Adrenal gland (tissue), 12 donors: ENCODE data around the gene MAP3K19. TPM values are rescaled to one million over a fixed set of nuclear protein-coding genes. Genes with fewer than 3 reads are reported as not detected.

Experiments used
- DNase-seq, 7 donors: peaks; one replicate each; pipeline ENCODE4 v3.0.0-alpha.2; 2019 to 2020
- H3K27ac ChIP-seq, 5 donors: fragments of 200-600 bp; sonication (generic) in 4 of 5; 1 replicate in 3 of 5; 2 replicates in 2 of 5; pipeline versions ENCODE4 v1.5.1 to v1.8.0; 2016 to 2020; ENCODE audit warnings: mild to moderate bottlenecking in 1 of 5
- H3K27me3 ChIP-seq: fragments of 200-600 bp; 2 replicates; pipeline ENCODE4 v1.8.0; 2021
- H3K36me3 ChIP-seq, 2 donors: fragments of 200-600 bp; replicated peaks in 1 of 2; 1 replicate in 1 of 2; 2 replicates in 1 of 2; pipeline versions ENCODE4 v1.5.1 to v1.8.0; 2018 to 2022
- H3K4me1 ChIP-seq, 2 donors: fragments of 200-600 bp; replicated peaks in 1 of 2; 1 replicate in 1 of 2; 2 replicates in 1 of 2; pipeline versions ENCODE4 v1.5.1 to v1.8.0; 2018 to 2021
- H3K4me3 ChIP-seq, 4 donors: fragments of 200-600 bp; sonication (generic) in 3 of 4; one replicate each; pipeline ENCODE4 v1.5.1; 2016 to 2018
- H3K9me3 ChIP-seq, 3 donors: fragments of 200-600 bp; sonication (generic) in 1 of 3; replicated peaks in 1 of 3; 1 replicate in 2 of 3; 2 replicates in 1 of 3; pipeline versions ENCODE4 v1.5.1 to v1.8.0; 2016 to 2021
- POLR2A ChIP-seq, 2 donors: fragments of 450-650 bp; IDR thresholded peaks; one replicate each; pipeline ENCODE4 v1.6.1; 2017; ENCODE audit warnings: antibody characterized with exemption in 2 of 2, mild to moderate bottlenecking in 2 of 2, moderate library complexity in 1 of 2
- WGBS, 4 donors: extraction: QIAGEN DNeasy Blood & Tissue Kit in 2 of 4; methylation state at CpG; one replicate each; pipeline versions ENCODE4 v1.1.5 to v1.1.7; 2013 to 2017; 5-methylcytosine and 5-hydroxymethylcytosine counted together
- intact Hi-C, 2 donors: fragments of 100-400 bp; cut with DNase I; formaldehyde crosslinking; loops; one replicate each; pipeline versions ENCODE4 v1.14.1 to v1.15.0; 2022 to 2023
- polyA plus RNA-seq, 3 donors: library from polyadenylated mRNA; stranded (reverse); fragments of 200-250 nt in 2 of 3; fragments of 350-450 nt in 1 of 3; fragmentation: Illumina TruSeq in 1 of 3; extraction: RNeasy Lipid Tissue Mini Kit (QIAGEN cat#74804) in 1 of 3; gene quantifications; one replicate each; pipeline ENCODE4 v1.2.3, GENCODE V29; 2013 to 2014
- total RNA-seq, 9 donors: library from RNA; depleted of rRNA in 4 of 9; stranded (reverse); fragments of >200 nt in 4 of 9; fragments of 120-200 nt in 1 of 9; fragmentation: NEBNext Ultra II Directional in 1 of 9; extraction: Animal tissue kit (Norgen Biotek cat#: 25700) in 1 of 9; gene quantifications; one replicate each; pipeline versions ENCODE4 v1.1.0 to v1.2.4, GENCODE V29; 2013 to 2023
- TF ChIP-seq, protein P1 (sequence below), 6 experiments: fragments of 450-650 bp in 4 of 6; fragments of 200-600 bp in 2 of 6; sonication (generic) in 1 of 6; IDR thresholded peaks; 1 replicate in 5 of 6; 2 replicates in 1 of 6; pipeline versions ENCODE4 v1.5.1 to v1.8.0; 2016 to 2021; ENCODE audit warnings: antibody characterized with exemption in 6 of 6, mild to moderate bottlenecking in 2 of 6, moderate library complexity in 1 of 6
- donor health status: healthy with polysubstance abuse.
- donor health status: Bipolar disorder and iron deficiency.
- donor health status: DM: yes; HTN: yes; CAD: no.
- donor health status: DM: no; HTN: no; CAD: no.
- donor health status: DM: no; HTN: no; CAD: no.
- donor health status: DM: yes; HTN: yes; CAD: no.

The MAP3K19 gene
- total and polyA plus RNA-seq, 12 donors, result not detected

DNA sequence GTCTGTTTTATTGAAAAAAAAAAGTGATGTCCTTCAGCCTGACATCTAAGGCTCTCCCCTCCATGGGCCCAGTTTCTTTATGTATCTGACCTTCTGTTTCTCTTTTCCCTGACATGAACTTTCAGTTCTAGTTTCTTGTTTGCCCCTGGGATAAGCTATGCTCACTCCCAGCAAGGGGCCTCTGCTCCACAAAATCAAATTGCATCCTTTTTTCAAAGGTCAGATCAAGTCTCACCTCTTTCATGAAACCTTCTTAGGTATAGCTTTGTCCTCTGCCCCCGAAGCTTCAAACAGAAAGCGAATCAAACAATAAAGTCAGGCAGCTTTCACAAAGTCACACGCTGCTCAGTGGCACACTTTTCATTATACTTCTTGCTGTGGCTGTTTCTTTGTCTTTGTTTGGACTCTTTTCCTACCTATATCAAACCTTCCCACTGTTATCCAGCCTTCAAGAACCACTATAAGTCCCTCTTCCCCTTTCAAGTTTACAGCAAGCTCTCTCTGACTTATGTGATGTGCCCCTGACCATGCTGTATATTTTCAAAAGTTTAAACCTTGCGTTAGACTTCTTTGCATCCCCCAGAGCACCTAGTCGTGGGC lies 23.3 kb downstream of the MAP3K19 start:
- TF ChIP-seq, protein P1, sequence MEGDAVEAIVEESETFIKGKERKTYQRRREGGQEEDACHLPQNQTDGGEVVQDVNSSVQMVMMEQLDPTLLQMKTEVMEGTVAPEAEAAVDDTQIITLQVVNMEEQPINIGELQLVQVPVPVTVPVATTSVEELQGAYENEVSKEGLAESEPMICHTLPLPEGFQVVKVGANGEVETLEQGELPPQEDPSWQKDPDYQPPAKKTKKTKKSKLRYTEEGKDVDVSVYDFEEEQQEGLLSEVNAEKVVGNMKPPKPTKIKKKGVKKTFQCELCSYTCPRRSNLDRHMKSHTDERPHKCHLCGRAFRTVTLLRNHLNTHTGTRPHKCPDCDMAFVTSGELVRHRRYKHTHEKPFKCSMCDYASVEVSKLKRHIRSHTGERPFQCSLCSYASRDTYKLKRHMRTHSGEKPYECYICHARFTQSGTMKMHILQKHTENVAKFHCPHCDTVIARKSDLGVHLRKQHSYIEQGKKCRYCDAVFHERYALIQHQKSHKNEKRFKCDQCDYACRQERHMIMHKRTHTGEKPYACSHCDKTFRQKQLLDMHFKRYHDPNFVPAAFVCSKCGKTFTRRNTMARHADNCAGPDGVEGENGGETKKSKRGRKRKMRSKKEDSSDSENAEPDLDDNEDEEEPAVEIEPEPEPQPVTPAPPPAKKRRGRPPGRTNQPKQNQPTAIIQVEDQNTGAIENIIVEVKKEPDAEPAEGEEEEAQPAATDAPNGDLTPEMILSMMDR (IDR thresholded peaks at IDR 0.05), result no peak
- TF ChIP-seq POLR2A (IDR thresholded peaks at IDR 0.05), result no peak
- WGBS, 4 donors, result 88 to 95% (median 90%) methylated on average over 5 of the region's 5 CpGs
- H3K4me3 ChIP-seq, result no peak overlapping the region

DNA sequence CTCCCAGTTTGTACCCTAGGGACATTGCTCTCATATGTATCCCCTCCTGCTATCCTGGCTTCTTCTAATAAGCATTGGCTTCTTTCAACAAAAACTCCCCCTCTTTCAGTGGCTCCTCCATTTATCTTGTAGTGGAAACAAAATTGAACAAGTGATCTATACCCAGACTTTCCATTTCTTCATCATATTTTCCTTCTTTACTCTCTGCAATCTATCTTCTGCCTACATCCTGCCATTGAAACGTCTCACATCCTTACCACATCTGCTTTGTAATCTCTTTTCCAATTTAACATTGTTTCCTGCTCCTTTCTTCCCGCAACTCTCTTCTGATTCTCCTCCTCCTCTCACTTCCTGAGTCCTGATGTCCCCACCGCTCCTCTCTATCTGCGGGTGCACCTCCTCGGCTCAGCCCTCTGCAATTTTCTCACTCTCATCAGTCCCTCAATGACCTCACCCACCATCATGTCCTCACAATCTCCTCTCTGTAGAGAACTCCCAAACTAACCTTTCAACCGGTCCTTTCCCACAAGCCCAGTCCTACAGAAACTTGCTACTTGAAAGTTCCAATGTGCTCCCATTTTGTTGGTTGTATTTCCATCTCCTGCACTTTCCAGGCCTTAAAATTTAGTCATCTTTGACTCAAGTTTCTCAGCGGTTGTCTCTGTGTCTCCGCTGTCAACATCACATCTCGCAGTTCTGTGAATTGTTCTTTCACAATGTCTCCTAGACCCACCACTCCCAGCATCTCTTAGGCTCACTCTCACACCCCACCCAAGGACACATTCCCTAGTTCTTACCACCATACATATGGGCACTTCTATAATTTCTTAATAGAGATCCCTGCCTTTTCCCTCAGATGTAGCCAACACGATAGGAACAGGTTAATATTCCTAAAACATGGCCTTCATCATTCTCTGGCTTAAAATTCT lies 24.0 kb downstream of the MAP3K19 start:
- intact Hi-C loops, result no loop called here
- no peaks in the 10 kb centered on the region for H3K9me3 ChIP-seq
- no peak overlapping the region for H3K4me3 ChIP-seq
- no peak overlapping the region for H3K27ac ChIP-seq
- H3K4me1 ChIP-seq, result no peaks in the 10 kb centered on the region
- WGBS, 4 donors, result 86 to 90% (median 88%) methylated on average over 10 of the region's 10 CpGs
- DNase-seq, result no peak
- no peaks in the 10 kb centered on the region for H3K36me3 ChIP-seq
- TF ChIP-seq POLR2A (IDR thresholded peaks at IDR 0.05), result no peak
- TF ChIP-seq, protein P1 (IDR thresholded peaks at IDR 0.05), result no peak
- H3K27me3 ChIP-seq, result no peaks in the 10 kb centered on the region

More for the DNA sequence above, 23.3 kb downstream of the MAP3K19 start:
- Histone ChIP-seq H3K27ac (no peak overlapping the region), H3K36me3 (no peaks in the 10 kb centered on the region), H3K27me3 (no peaks in the 10 kb centered on the region), H3K4me1 (no peaks in the 10 kb centered on the region), H3K9me3 (no peaks in the 10 kb centered on the region)
- intact Hi-C loops, result no loop called here
- no peak for DNase-seq

DNA sequence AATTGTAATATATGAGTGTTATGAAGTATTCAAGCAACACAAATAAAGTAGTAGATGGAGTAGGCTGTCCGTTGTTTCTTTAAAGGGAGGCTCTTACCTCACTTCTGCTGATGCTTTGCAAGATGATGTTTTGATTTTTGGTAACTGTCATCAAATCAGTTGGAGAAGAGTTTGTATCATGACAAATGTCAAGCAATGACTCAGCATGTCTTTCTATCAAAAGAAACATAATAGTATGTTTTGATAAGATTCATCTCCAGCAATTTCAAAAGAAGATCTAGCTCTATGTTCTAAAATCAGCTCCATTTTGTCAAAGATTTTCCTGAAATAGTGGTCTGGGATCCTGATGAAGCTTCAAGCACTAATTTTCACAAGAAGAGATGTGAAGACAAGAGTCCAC lies 25.6 kb downstream of the MAP3K19 start:
- H3K27ac ChIP-seq, result no peak overlapping the region
- no peaks in the 10 kb centered on the region for H3K36me3 ChIP-seq
- no peaks in the 10 kb centered on the region for H3K27me3 ChIP-seq
- no peak for DNase-seq
- intact Hi-C loops, result no loop called here
- no peak overlapping the region for H3K4me3 ChIP-seq
- no peak for TF ChIP-seq POLR2A (IDR thresholded peaks at IDR 0.05)
- TF ChIP-seq, protein P1 (IDR thresholded peaks at IDR 0.05), result no peak
- WGBS, 4 donors, result 79 to 92% (median 88%) methylated on average over 1 of the region's 1 CpG
- H3K4me1 ChIP-seq, result no peaks in the 10 kb centered on the region
- H3K9me3 ChIP-seq, result no peaks in the 10 kb centered on the region

DNA sequence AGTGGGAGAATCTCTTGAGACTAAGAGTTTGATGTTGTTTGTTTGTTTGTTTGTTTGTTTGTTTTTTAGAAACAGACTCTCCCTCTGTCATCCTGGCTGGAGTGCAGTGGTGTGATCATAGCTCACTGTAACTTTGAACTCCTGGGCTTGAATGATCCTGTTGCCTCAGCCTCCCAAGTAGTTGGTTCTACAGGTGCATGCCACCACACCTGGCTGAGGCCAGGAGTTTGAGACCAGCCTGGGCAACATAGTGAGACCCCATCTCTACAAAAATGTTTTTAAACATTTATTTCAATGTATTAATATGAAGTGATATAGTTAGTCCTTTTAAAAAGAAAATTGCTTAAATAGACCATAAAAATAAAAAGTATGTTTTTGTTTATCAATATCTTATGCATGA lies 35.6 kb downstream of the MAP3K19 start:
- Histone ChIP-seq H3K4me3 (no peak overlapping the region), H3K36me3 (no peaks in the 10 kb centered on the region), H3K27me3 (peaks cover 5% of the 10 kb centered on the region), H3K4me1 (no peaks in the 10 kb centered on the region), H3K27ac (no peak overlapping the region), H3K9me3 (no peaks in the 10 kb centered on the region)
- TF ChIP-seq, protein P1 (IDR thresholded peaks at IDR 0.05), result no peak
- TF ChIP-seq POLR2A (IDR thresholded peaks at IDR 0.05), result no peak
- DNase-seq, result no peak
- intact Hi-C loops, result no loop called here
